Chondrocyte (in vitro differentiated cells): ENCODE measurements around the gene PRICKLE2. TPM values are rescaled to one million over a fixed set of nuclear protein-coding genes. Genes with fewer than 3 reads are reported as not detected.

Experiments used
- DNase-seq: peaks from one replicate; pipeline ENCODE4 v3.0.0; 2021; ENCODE audit warnings: mixed read lengths, low spot score
- H3K27ac Mint-ChIP-seq: one replicate; pipeline ENCODE4 v1.8.0; 2021; ENCODE audit warnings: mild to moderate bottlenecking, moderate library complexity, mixed read lengths; ENCODE audit not compliant: unreplicated experiment
- H3K27me3 Mint-ChIP-seq: 2 replicates; pipeline ENCODE4 v1.8.0; 2021; ENCODE audit warnings: low read depth, mixed read lengths
- H3K36me3 Mint-ChIP-seq: 2 replicates; pipeline ENCODE4 v1.8.0; 2021; ENCODE audit warnings: low read depth, mixed read lengths
- H3K4me1 Mint-ChIP-seq: 2 replicates; pipeline ENCODE4 v1.8.0; 2021; ENCODE audit warnings: low read depth, mild to moderate bottlenecking, mixed read lengths
- H3K4me3 Mint-ChIP-seq: one replicate; pipeline ENCODE4 v1.8.0; 2021; ENCODE audit warnings: mild to moderate bottlenecking, moderate library complexity, mixed read lengths; ENCODE audit not compliant: unreplicated experiment
- H3K9me3 Mint-ChIP-seq: 2 replicates; pipeline ENCODE4 v1.8.0; 2021; ENCODE audit warnings: low read depth, mixed read lengths
- CTCF ChIP-seq: fragments of 200-600 bp; sonication (generic); IDR thresholded peaks from 2 replicates; pipeline ENCODE4 v1.5.0; 2021; ENCODE audit warnings: antibody characterized with exemption, mild to moderate bottlenecking, moderate library complexity
- total RNA-seq: library from RNA; stranded (reverse); gene quantifications from 3 replicates; pipeline ENCODE4 v1.2.1, GENCODE V29; 2021

The PRICKLE2 gene
- total RNA-seq, 1 donor from 2014 or later, result 48.2 TPM

- Mint-ChIP-seq H3K27me3 (no peaks in the 10 kb centered on the region), H3K9me3 (peaks cover 3% of the 10 kb centered on the region), H3K4me3 (peak overlapping the region; percentile 18), H3K36me3 (peaks cover 42% of the 10 kb centered on the region), H3K27ac (peak overlapping the region; percentile 97), H3K4me1 (peaks cover 51% of the 10 kb centered on the region)
- DNase-seq, result peak; percentile 92
- TF ChIP-seq CTCF, result no peak
These were observed 74.6 kb downstream of the PRICKLE2 start for GRCh38 chr3:64150623-64151207.

GRCh38 chr3:64149886-64150285 lies 75.4 kb downstream of the PRICKLE2 start:
- Mint-ChIP-seq H3K4me3 (no peak overlapping the region), H3K27me3 (no peaks in the 10 kb centered on the region), H3K4me1 (peaks cover 45% of the 10 kb centered on the region), H3K27ac (peak overlapping the region; percentile 97), H3K9me3 (peaks cover 3% of the 10 kb centered on the region), H3K36me3 (peaks cover 38% of the 10 kb centered on the region)
- DNase-seq, result no peak
- TF ChIP-seq CTCF, result no peak

- Mint-ChIP-seq H3K4me3 (no peak overlapping the region), H3K9me3 (peaks cover 3% of the 10 kb centered on the region), H3K4me1 (peaks cover 50% of the 10 kb centered on the region), H3K27me3 (no peaks in the 10 kb centered on the region), H3K27ac (peak overlapping the region; percentile 97), H3K36me3 (peaks cover 38% of the 10 kb centered on the region)
- no peak for TF ChIP-seq CTCF
- DNase-seq, result no peak
These were observed 76.2 kb downstream of the PRICKLE2 start for GRCh38 chr3:64148955-64149653.

- Mint-ChIP-seq H3K4me1 (peaks cover 55% of the 10 kb centered on the region), H3K9me3 (peaks cover 2% of the 10 kb centered on the region), H3K27ac (no peak overlapping the region), H3K36me3 (peaks cover 30% of the 10 kb centered on the region), H3K27me3 (no peaks in the 10 kb centered on the region), H3K4me3 (no peak overlapping the region)
- DNase-seq, result no peak
- TF ChIP-seq CTCF, result no peak
These were observed 78.1 kb downstream of the PRICKLE2 start for GRCh38 chr3:64147211-64147610.

GRCh38 chr3:64145438-64145837 lies 79.8 kb downstream of the PRICKLE2 start:
- H3K27ac Mint-ChIP-seq, result no peak overlapping the region
- H3K36me3 Mint-ChIP-seq, result peaks cover 25% of the 10 kb centered on the region
- TF ChIP-seq CTCF, result no peak
- DNase-seq, result no peak
- no peaks in the 10 kb centered on the region for H3K27me3 Mint-ChIP-seq
- H3K9me3 Mint-ChIP-seq, result no peaks in the 10 kb centered on the region
- peaks cover 50% of the 10 kb centered on the region for H3K4me1 Mint-ChIP-seq
- H3K4me3 Mint-ChIP-seq, result no peak overlapping the region
